C4-2B (cell line): ENCODE data around the gene SCLT1.

Experiments
- ZFX ChIP-seq: fragments of 450-650 bp; IDR thresholded peaks from 2 replicates; pipeline ENCODE4 v1.6.1; 2017
- TF ChIP-seq, protein P1 (sequence below): fragments of 450-650 bp; conservative IDR thresholded peaks from 2 replicates; pipeline ENCODE4 v1.5.1; 2017; ENCODE audit warnings: mild to moderate bottlenecking

DNA sequence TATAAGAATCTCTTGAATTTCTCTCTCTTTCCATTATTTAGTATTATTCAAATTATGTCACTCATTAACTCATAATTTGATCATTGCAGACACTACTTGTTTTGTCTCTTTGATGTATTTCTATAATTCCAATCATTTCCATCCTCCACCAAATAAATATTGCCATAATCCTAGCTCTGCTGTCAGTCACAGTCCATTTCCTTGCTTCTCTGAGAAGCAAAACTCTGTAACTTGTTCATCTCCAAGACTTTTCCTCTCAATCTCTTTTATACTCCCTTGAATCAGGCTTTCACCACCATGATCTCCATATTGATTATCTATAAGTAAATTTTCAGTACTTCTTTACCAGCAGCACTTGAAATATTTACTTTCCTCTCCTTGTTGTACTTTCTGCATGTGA lies 135.9 kb downstream of the SCLT1 start:
- TF ChIP-seq, protein P1, sequence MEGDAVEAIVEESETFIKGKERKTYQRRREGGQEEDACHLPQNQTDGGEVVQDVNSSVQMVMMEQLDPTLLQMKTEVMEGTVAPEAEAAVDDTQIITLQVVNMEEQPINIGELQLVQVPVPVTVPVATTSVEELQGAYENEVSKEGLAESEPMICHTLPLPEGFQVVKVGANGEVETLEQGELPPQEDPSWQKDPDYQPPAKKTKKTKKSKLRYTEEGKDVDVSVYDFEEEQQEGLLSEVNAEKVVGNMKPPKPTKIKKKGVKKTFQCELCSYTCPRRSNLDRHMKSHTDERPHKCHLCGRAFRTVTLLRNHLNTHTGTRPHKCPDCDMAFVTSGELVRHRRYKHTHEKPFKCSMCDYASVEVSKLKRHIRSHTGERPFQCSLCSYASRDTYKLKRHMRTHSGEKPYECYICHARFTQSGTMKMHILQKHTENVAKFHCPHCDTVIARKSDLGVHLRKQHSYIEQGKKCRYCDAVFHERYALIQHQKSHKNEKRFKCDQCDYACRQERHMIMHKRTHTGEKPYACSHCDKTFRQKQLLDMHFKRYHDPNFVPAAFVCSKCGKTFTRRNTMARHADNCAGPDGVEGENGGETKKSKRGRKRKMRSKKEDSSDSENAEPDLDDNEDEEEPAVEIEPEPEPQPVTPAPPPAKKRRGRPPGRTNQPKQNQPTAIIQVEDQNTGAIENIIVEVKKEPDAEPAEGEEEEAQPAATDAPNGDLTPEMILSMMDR: no peak
- no peak for TF ChIP-seq ZFX
